B cell (primary cell): ENCODE data around the gene PDZD2. TPM values are rescaled to one million over a fixed set of nuclear protein-coding genes. Genes with fewer than 3 reads are reported as not detected.

Experiments
- ATAC-seq: fragments of 200-7000 bp; cut with Tn5 transposase; one replicate; pipeline ENCODE4 v1.10.0; 2021; ENCODE audit warnings: low read depth, mild to moderate bottlenecking, moderate number of reproducible peaks, moderate library complexity
- CTCF ChIA-PET: fragments of 350-600 bp; sonication (Branson Sonifier 250); formaldehyde crosslinking; loops from one replicate; lab custom pipeline; 2021; ENCODE audit warnings: antibody characterized with exemption, inconsistent platforms; lab: Charles Lee
- POLR2A ChIA-PET: fragments of 350-600 bp; sonication (Branson Sonifier 250); formaldehyde crosslinking; loops from one replicate; lab custom pipeline; 2021; ENCODE audit warnings: antibody characterized with exemption; lab: Charles Lee
- DNase-seq: peaks from one replicate; pipeline ENCODE4 v3.0.0; 2013
- H2AFZ ChIP-seq: 2 replicates; pipeline ENCODE4 v1.6.1; 2012; ENCODE audit warnings: mild to moderate bottlenecking, low read depth, low read length; ENCODE audit not compliant: insufficient read depth, poor library complexity, severe bottlenecking
- H3K27ac ChIP-seq, 2 donors: 1 replicate in 1 of 2; 2 replicates in 1 of 2; pipeline ENCODE4 v1.5.1; 2012 to 2013; ENCODE audit warnings: low read length in 2 of 2, mild to moderate bottlenecking in 2 of 2, moderate library complexity in 1 of 2
- H3K27me3 ChIP-seq, 4 experiments: fragments of 200-600 bp in 1 of 4; sonication (generic) in 1 of 4; replicated peaks in 1 of 4; 1 replicate in 2 of 4; 2 replicates in 2 of 4; pipeline versions ENCODE4 v1.6.1 to v1.7.0; 2013 to 2016; ENCODE audit warnings: low read length in 3 of 4, mild to moderate bottlenecking in 2 of 4, mixed read lengths in 1 of 4, moderate library complexity in 1 of 4; ENCODE audit not compliant: insufficient read depth in 4 of 4, control insufficient read depth in 3 of 4; ENCODE audit errors: control extremely low read depth in 1 of 4
- H3K36me3 ChIP-seq, 2 experiments: replicated peaks in 1 of 2; 1 replicate in 1 of 2; 2 replicates in 1 of 2; pipeline versions ENCODE4 v1.6.1 to v1.7.1; 2013; ENCODE audit warnings: low read length in 1 of 2; ENCODE audit not compliant: insufficient read depth in 2 of 2, control insufficient read depth in 1 of 2; ENCODE audit errors: control extremely low read depth in 1 of 2, extremely low read depth in 1 of 2
- H3K4me1 ChIP-seq, 2 donors: fragments of 200-600 bp in 1 of 2; sonication (generic) in 1 of 2; 1 replicate in 1 of 2; 2 replicates in 1 of 2; pipeline versions ENCODE4 v1.5.1 to v1.6.1; 2013 to 2017; ENCODE audit warnings: low read length in 2 of 2; ENCODE audit not compliant: control insufficient read depth in 2 of 2, insufficient read depth in 2 of 2
- H3K4me2 ChIP-seq: replicated peaks from 2 replicates; pipeline ENCODE3; 2012; ENCODE audit warnings: mild to moderate bottlenecking, low read depth, low read length; ENCODE audit not compliant: poor library complexity, severe bottlenecking
- H3K4me3 ChIP-seq, 5 experiments: fragments of 200-600 bp in 1 of 5; sonication (generic) in 1 of 5; 1 replicate in 3 of 5; 2 replicates in 2 of 5; pipeline versions ENCODE4 v1.5.1 to v1.7.0; 2011 to 2016; ENCODE audit warnings: low read length in 4 of 5, mild to moderate bottlenecking in 4 of 5, low read depth in 2 of 5, control low read depth in 1 of 5, moderate library complexity in 1 of 5; ENCODE audit not compliant: insufficient read depth in 1 of 5; ENCODE audit errors: control extremely low read depth in 1 of 5, extremely low read depth in 1 of 5
- H3K79me2 ChIP-seq: fragments of 200-600 bp; sonication (generic); one replicate; pipeline ENCODE4 v1.6.0; 2016; ENCODE audit warnings: low read length; ENCODE audit not compliant: control insufficient read depth, insufficient read depth
- H3K9ac ChIP-seq: fragments of 200-600 bp; sonication (generic); 2 replicates; pipeline ENCODE4 v1.6.1; 2017; ENCODE audit warnings: mild to moderate bottlenecking, low read length, moderate library complexity
- H3K9me3 ChIP-seq, 3 donors: one replicate each; pipeline versions ENCODE4 v1.6.1 to v1.7.1; 2013; ENCODE audit warnings: low read length in 2 of 3; ENCODE audit not compliant: control insufficient read depth in 2 of 3, insufficient read depth in 1 of 3; ENCODE audit errors: control extremely low read depth in 1 of 3
- H4K20me1 ChIP-seq: 2 replicates; pipeline ENCODE4 v1.6.0; 2012; ENCODE audit warnings: mild to moderate bottlenecking, low read length; ENCODE audit not compliant: insufficient read depth, control insufficient read depth, poor library complexity, severe bottlenecking
- H3K27ac Mint-ChIP-seq: one replicate; pipeline ENCODE4 v1.8.0; 2021; ENCODE audit warnings: mixed read lengths
- H3K27me3 Mint-ChIP-seq: one replicate; pipeline ENCODE4 v1.8.0; 2021; ENCODE audit warnings: mixed read lengths
- H3K4me1 Mint-ChIP-seq: one replicate; pipeline ENCODE4 v1.8.0; 2021; ENCODE audit warnings: mixed read lengths
- H3K4me3 Mint-ChIP-seq: one replicate; pipeline ENCODE4 v1.8.0; 2021; ENCODE audit warnings: mixed read lengths
- H3K9me3 Mint-ChIP-seq: one replicate; pipeline ENCODE4 v1.8.0; 2022; ENCODE audit warnings: mixed read lengths; ENCODE audit not compliant: insufficient read depth
- EZH2 ChIP-seq: IDR thresholded peaks from 2 replicates; pipeline ENCODE4 v1.6.1; 2012; ENCODE audit warnings: borderline replicate concordance, low read depth, mild to moderate bottlenecking, moderate library complexity, low read length; ENCODE audit not compliant: insufficient read depth, poor library complexity, severe bottlenecking
- WGBS: methylation state at CpG from one replicate; pipeline ENCODE4 v1.1.5; 2013; ENCODE audit warnings: missing lambda C conversion rate; ENCODE audit not compliant: insufficient coverage; 5-methylcytosine and 5-hydroxymethylcytosine counted together
- intact Hi-C: fragments of 100-400 bp; cut with micrococcal nuclease; formaldehyde crosslinking; loops from one replicate; pipeline ENCODE4 v1.10.0; 2022
- polyA plus RNA-seq: library from polyadenylated mRNA; depleted of rRNA; stranded (reverse); fragments of >200 nt; gene quantifications from 2 replicates; pipeline ENCODE4 v1.2.3, GENCODE V29; 2012
- total RNA-seq, 2 donors: library from RNA; stranded (reverse); fragments of 120-200 nt in 1 of 2; gene quantifications; 1 replicate in 1 of 2; 2 replicates in 1 of 2; pipeline versions ENCODE4 v1.2.3 to v1.2.4, GENCODE V29; 2013 to 2022
- TF ChIP-seq, protein P1 (sequence below): fragments of 200-600 bp; IDR thresholded peaks from one replicate; pipeline ENCODE4 v1.8.0; 2022; ENCODE audit warnings: antibody characterized with exemption, mild to moderate bottlenecking

Gene PDZD2
- total and polyA plus RNA-seq, 2 donors (not counting 1 experiment from before 2014, with no cell fraction given) = not detected

GRCh38 chr5:31738199-31738598 lies 99.3 kb downstream of the PDZD2 start:
- no peaks in the 10 kb centered on the region for H3K27me3 ChIP-seq
- no peak for ATAC-seq
- TF ChIP-seq, protein P1, sequence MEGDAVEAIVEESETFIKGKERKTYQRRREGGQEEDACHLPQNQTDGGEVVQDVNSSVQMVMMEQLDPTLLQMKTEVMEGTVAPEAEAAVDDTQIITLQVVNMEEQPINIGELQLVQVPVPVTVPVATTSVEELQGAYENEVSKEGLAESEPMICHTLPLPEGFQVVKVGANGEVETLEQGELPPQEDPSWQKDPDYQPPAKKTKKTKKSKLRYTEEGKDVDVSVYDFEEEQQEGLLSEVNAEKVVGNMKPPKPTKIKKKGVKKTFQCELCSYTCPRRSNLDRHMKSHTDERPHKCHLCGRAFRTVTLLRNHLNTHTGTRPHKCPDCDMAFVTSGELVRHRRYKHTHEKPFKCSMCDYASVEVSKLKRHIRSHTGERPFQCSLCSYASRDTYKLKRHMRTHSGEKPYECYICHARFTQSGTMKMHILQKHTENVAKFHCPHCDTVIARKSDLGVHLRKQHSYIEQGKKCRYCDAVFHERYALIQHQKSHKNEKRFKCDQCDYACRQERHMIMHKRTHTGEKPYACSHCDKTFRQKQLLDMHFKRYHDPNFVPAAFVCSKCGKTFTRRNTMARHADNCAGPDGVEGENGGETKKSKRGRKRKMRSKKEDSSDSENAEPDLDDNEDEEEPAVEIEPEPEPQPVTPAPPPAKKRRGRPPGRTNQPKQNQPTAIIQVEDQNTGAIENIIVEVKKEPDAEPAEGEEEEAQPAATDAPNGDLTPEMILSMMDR = no peak
- H3K4me2 ChIP-seq = no peak overlapping the region
- no peaks in the 10 kb centered on the region for H3K36me3 ChIP-seq
- Mint-ChIP-seq H3K4me1 (no peaks in the 10 kb centered on the region), H3K4me3 (no peak overlapping the region), H3K27me3 (peaks cover 3% of the 10 kb centered on the region), H3K9me3 (peaks cover 3% of the 10 kb centered on the region), H3K27ac (no peak overlapping the region)
- 84% methylated on average over 3 of the region's 4 CpGs for WGBS
- H2AFZ ChIP-seq = no peak overlapping the region
- H3K9me3 ChIP-seq = no peaks in the 10 kb centered on the region
- no peak for DNase-seq
- H3K9ac ChIP-seq = no peak overlapping the region
- no peak overlapping the region for H3K27ac ChIP-seq
- H3K79me2 ChIP-seq = no peaks in the 10 kb centered on the region
- H3K4me3 ChIP-seq = no peak overlapping the region
- H3K4me1 ChIP-seq = no peaks in the 10 kb centered on the region
- intact Hi-C loops = no loop called here
- ChIA-PET POLR2A (no interaction called here), CTCF (no interaction called here)
- H4K20me1 ChIP-seq = no peaks in the 10 kb centered on the region

GRCh38 chr5:31741496-31741895 lies 102.6 kb downstream of the PDZD2 start:
- Mint-ChIP-seq H3K27me3 (peaks cover 7% of the 10 kb centered on the region), H3K9me3 (peaks cover 3% of the 10 kb centered on the region), H3K4me1 (no peaks in the 10 kb centered on the region), H3K4me3 (no peak overlapping the region), H3K27ac (no peak overlapping the region)
- DNase-seq (no peak), ATAC-seq (no peak)
- Histone ChIP-seq H3K79me2 (no peaks in the 10 kb centered on the region), H3K4me1 (no peaks in the 10 kb centered on the region), H3K36me3 (no peaks in the 10 kb centered on the region), H3K4me3 (no peak overlapping the region), H3K27me3 (no peaks in the 10 kb centered on the region), H3K27ac (no peak overlapping the region), H3K4me2 (no peak overlapping the region), H3K9me3 (no peaks in the 10 kb centered on the region), H3K9ac (no peak overlapping the region), H4K20me1 (no peaks in the 10 kb centered on the region), H2AFZ (no peak overlapping the region)
- intact Hi-C loops = no loop called here
- POLR2A ChIA-PET = no interaction called here
- WGBS = 100% methylated on average over 1 of the region's 1 CpG
- CTCF ChIA-PET = no interaction called here
- TF ChIP-seq, protein P1 = no peak
- TF ChIP-seq EZH2 = no peak
